ENCODE data around the gene RPF1. TPM values are rescaled to one million over a fixed set of nuclear protein-coding genes. Genes with fewer than 3 reads are reported as not detected.

The RPF1 gene
- total and polyA plus RNA-seq, 4 donors, result 13.5 to 16.8 (median 14.8) TPM

- Histone ChIP-seq H3K4me3 (ENCODE audit: low read depth in 1 of 3, low read length in 3 of 3) (no peak overlapping the region), H3K27ac (ENCODE audit: low read depth in 1 of 2, low read length in 2 of 2) (no peak overlapping the region), H3K27me3 (ENCODE audit: control insufficient read depth in 4 of 4, insufficient read depth in 4 of 4, low read length in 3 of 4) (no peaks in the 10 kb centered on the region), H3K36me3 (ENCODE audit: control insufficient read depth in 4 of 4, insufficient read depth in 3 of 4, low read depth in 1 of 4, low read length in 3 of 4) (no peaks in the 10 kb centered on the region), H3K9me3 (ENCODE audit: control insufficient read depth in 4 of 4, low read length in 3 of 4) (no peaks in the 10 kb centered on the region), H3K4me1 (ENCODE audit: control insufficient read depth in 4 of 4, insufficient read depth in 4 of 4, low read length in 3 of 4) (peaks cover 0 to 15% (median 4%) of the 10 kb centered on the region in 4 donors), H3K9ac (ENCODE audit: low read depth in 1 of 2, low read length in 2 of 2) (no peak overlapping the region)
- TF ChIP-seq YY1 (IDR thresholded peaks at IDR 0.05) (no peak), RAD21 (IDR thresholded peaks at IDR 0.05) (no peak), ATF3 (IDR thresholded peaks at IDR 0.05) (no peak), CTCF (IDR thresholded peaks at IDR 0.05; ENCODE audit: low read depth, low read length, missing input control) (no peak), EGR1 (IDR thresholded peaks at IDR 0.05; ENCODE audit: low read depth in 2 of 2) (no peak), REST (IDR thresholded peaks at IDR 0.05) (no peak), NR2F2 (IDR thresholded peaks at IDR 0.05) (no peak), TAF1 (conservative IDR thresholded peaks at IDR 0.05) (no peak), GABPA (IDR thresholded peaks at IDR 0.05 in 1 of 2, conservative IDR thresholded peaks at IDR 0.05 in 1 of 2) (no peak), ZBTB33 (IDR thresholded peaks at IDR 0.05) (no peak), JUND (IDR thresholded peaks at IDR 0.05) (no peak), HNF4A (conservative IDR thresholded peaks at IDR 0.05) (no peak)
- WGBS, result 34% methylated on average over 4 of the region's 4 CpGs
- DNase-seq (ENCODE audit: low spot score), result no peak
These were observed 44.1 kb upstream of the RPF1 start for GRCh38 chr1:84434801-84435549.

- Histone ChIP-seq H3K27me3 (ENCODE audit: control insufficient read depth in 4 of 4, insufficient read depth in 4 of 4, low read length in 3 of 4) (no peaks in the 10 kb centered on the region), H3K9ac (ENCODE audit: low read depth in 1 of 2, low read length in 2 of 2) (no peak overlapping the region), H3K9me3 (ENCODE audit: control insufficient read depth in 4 of 4, low read length in 3 of 4) (no peaks in the 10 kb centered on the region), H3K27ac (ENCODE audit: low read depth in 1 of 2, low read length in 2 of 2) (no peak overlapping the region), H3K36me3 (ENCODE audit: control insufficient read depth in 4 of 4, insufficient read depth in 3 of 4, low read depth in 1 of 4, low read length in 3 of 4) (no peaks in the 10 kb centered on the region), H3K4me1 (ENCODE audit: control insufficient read depth in 4 of 4, insufficient read depth in 4 of 4, low read length in 3 of 4) (peaks cover 0 to 15% (median 4%) of the 10 kb centered on the region in 4 donors), H3K4me3 (ENCODE audit: low read depth in 1 of 3, low read length in 3 of 3) (no peak overlapping the region)
- 75% methylated on average over 5 of the region's 5 CpGs for WGBS
- no peak for DNase-seq (ENCODE audit: low spot score)
- no peak for TF ChIP-seq YY1 (IDR thresholded peaks at IDR 0.05)
- no peak for TF ChIP-seq HNF4A (conservative IDR thresholded peaks at IDR 0.05)
- TF ChIP-seq RXRA (IDR thresholded peaks at IDR 0.05), result no peak
- TF ChIP-seq REST (IDR thresholded peaks at IDR 0.05), result no peak
- TF ChIP-seq GABPA (IDR thresholded peaks at IDR 0.05 in 1 of 2, conservative IDR thresholded peaks at IDR 0.05 in 1 of 2), result no peak
- TF ChIP-seq RAD21 (IDR thresholded peaks at IDR 0.05), result no peak
- TF ChIP-seq ATF3 (IDR thresholded peaks at IDR 0.05), result no peak
- no peak for TF ChIP-seq HNF4G (IDR thresholded peaks at IDR 0.05)
- no peak for TF ChIP-seq MAX (IDR thresholded peaks at IDR 0.05)
- no peak for TF ChIP-seq FOXA2 (IDR thresholded peaks at IDR 0.05)
- TF ChIP-seq TAF1 (conservative IDR thresholded peaks at IDR 0.05), result no peak
- TF ChIP-seq EGR1 (IDR thresholded peaks at IDR 0.05; ENCODE audit: low read depth in 2 of 2), result no peak
These were observed 42.0 kb upstream of the RPF1 start for GRCh38 chr1:84436876-84437655.
